Cardiac muscle cell (in vitro differentiated cells and primary cell): ENCODE data around the gene YES1. TPM values are rescaled to one million over a fixed set of nuclear protein-coding genes. Genes with fewer than 3 reads are reported as not detected.

Source experiments
- DNase-seq, 2 donors: peaks; one replicate each; pipeline versions ENCODE4 v3.0.0 to v3.0.0-alpha.2; 2010 to 2017; ENCODE audit warnings: low read depth in 1 of 2, low spot score in 1 of 2
- H3K27ac ChIP-seq: fragments of 200-600 bp; sonication (generic); 2 replicates; pipeline ENCODE4 v1.5.1; 2016
- H3K27me3 ChIP-seq: fragments of 200-600 bp; sonication (generic); 2 replicates; pipeline ENCODE4 v1.6.0; 2016; ENCODE audit warnings: control low read depth
- H3K36me3 ChIP-seq: fragments of 200-600 bp; sonication (generic); 2 replicates; pipeline ENCODE4 v1.5.1; 2016; ENCODE audit warnings: control low read depth
- H3K4me1 ChIP-seq: fragments of 200-600 bp; sonication (generic); 2 replicates; pipeline ENCODE4 v1.8.1; 2017; ENCODE audit warnings: low read depth, mild to moderate bottlenecking, mixed run types
- H3K4me3 ChIP-seq: fragments of 200-600 bp; sonication (generic); 2 replicates; pipeline ENCODE4 v1.5.1; 2016; ENCODE audit warnings: mild to moderate bottlenecking
- H3K9me3 ChIP-seq: fragments of 200-600 bp; sonication (generic); 2 replicates; pipeline ENCODE4 v1.5.1; 2017; ENCODE audit warnings: low read depth, mild to moderate bottlenecking, control low read depth
- polyA plus RNA-seq: library from polyadenylated mRNA; unstranded; fragments of >200 nt; fragmentation: Nextera tagmentation; extraction: Ambion mirVana; gene quantifications from 2 replicates; pipeline ENCODE4 v1.2.1, GENCODE V29; 2016
- total RNA-seq: library from RNA; depleted of rRNA; stranded (reverse); fragments of >200 nt; gene quantifications from 2 replicates; pipeline ENCODE4 v1.2.3, GENCODE V29; 2016
- TF ChIP-seq, protein P1 (sequence below): IDR thresholded peaks from 2 replicates; pipeline ENCODE4 v1.5.1; 2012; ENCODE audit warnings: low read depth, mild to moderate bottlenecking, low read length

The YES1 gene
- total and polyA plus RNA-seq, 2 experiments from 2014 or later: 18.5 to 96.0 TPM

DNA sequence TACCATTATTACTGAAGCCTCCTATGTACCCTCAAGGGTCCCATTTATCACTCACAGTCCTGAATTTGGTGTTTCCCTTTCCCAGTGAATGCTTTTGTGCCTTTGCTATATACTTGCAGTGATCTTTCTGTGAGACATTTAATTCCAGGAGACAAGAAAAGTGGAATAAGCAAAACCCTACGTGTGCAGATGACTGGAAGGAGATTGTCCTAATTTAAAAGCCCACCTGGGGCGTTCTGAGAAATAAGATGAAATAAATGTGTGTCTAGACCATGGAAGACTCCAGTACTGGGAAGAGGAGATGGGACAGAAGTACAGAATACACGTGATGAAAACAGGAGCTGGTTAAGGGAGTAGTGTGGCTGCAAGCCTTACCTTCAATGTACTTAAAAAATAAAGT, 135.3 kb downstream of the YES1 start:
- Histone ChIP-seq H3K9me3 (no peaks in the 10 kb centered on the region), H3K27me3 (no peaks in the 10 kb centered on the region), H3K4me1 (no peaks in the 10 kb centered on the region), H3K27ac (no peak overlapping the region), H3K4me3 (no peak overlapping the region), H3K36me3 (peaks cover 17% of the 10 kb centered on the region)
- TF ChIP-seq, protein P1, sequence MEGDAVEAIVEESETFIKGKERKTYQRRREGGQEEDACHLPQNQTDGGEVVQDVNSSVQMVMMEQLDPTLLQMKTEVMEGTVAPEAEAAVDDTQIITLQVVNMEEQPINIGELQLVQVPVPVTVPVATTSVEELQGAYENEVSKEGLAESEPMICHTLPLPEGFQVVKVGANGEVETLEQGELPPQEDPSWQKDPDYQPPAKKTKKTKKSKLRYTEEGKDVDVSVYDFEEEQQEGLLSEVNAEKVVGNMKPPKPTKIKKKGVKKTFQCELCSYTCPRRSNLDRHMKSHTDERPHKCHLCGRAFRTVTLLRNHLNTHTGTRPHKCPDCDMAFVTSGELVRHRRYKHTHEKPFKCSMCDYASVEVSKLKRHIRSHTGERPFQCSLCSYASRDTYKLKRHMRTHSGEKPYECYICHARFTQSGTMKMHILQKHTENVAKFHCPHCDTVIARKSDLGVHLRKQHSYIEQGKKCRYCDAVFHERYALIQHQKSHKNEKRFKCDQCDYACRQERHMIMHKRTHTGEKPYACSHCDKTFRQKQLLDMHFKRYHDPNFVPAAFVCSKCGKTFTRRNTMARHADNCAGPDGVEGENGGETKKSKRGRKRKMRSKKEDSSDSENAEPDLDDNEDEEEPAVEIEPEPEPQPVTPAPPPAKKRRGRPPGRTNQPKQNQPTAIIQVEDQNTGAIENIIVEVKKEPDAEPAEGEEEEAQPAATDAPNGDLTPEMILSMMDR: no peak
- DNase-seq: no peak

DNA sequence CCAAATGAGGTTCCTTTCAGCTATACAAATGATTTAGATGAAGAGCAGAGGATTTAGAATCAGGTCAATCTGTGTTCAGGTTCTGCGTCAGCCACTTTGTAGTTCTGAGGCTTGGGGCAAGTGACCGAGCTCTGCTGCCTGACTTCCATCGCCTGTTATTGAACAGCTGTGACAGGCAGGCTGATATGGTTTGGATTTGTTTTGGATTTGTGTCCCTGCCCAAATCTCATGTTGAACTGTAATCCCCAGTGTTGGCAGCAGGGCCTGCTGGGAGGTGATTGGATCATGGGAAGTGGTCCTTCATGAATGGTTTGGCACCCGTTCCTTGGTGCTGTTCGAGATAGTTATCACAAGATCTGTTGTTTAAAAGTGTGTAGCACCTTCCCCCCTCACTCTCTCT, 136.0 kb downstream of the YES1 start:
- Histone ChIP-seq H3K4me3 (no peak overlapping the region), H3K9me3 (no peaks in the 10 kb centered on the region), H3K36me3 (peaks cover 24% of the 10 kb centered on the region), H3K27ac (no peak overlapping the region), H3K27me3 (no peaks in the 10 kb centered on the region), H3K4me1 (no peaks in the 10 kb centered on the region)
- DNase-seq: no peak
- TF ChIP-seq, protein P1: no peak

DNA sequence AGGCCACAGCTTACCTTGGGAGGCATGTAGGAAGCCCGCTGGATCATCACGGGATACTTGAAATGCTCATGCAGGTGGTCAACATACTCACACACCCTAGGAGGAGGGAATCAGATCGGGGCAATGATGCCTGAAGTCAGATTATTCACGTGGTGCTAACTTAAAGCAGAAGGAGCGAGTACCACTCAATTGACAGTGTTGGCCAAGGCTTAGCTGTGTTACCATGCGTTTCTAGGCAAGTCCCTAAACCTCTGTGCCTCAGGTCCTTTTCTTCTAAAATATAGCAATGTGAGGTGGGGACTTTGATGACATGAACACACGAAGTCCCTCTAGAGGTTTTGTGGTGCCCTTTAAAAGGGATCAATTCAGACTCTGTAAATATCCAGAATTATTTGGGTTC, 136.7 kb downstream of the YES1 start:
- TF ChIP-seq, protein P1: no peak
- Histone ChIP-seq H3K27me3 (no peaks in the 10 kb centered on the region), H3K4me1 (no peaks in the 10 kb centered on the region), H3K36me3 (peaks cover 31% of the 10 kb centered on the region), H3K27ac (no peak overlapping the region), H3K9me3 (no peaks in the 10 kb centered on the region), H3K4me3 (no peak overlapping the region)
- no peak for DNase-seq

DNA sequence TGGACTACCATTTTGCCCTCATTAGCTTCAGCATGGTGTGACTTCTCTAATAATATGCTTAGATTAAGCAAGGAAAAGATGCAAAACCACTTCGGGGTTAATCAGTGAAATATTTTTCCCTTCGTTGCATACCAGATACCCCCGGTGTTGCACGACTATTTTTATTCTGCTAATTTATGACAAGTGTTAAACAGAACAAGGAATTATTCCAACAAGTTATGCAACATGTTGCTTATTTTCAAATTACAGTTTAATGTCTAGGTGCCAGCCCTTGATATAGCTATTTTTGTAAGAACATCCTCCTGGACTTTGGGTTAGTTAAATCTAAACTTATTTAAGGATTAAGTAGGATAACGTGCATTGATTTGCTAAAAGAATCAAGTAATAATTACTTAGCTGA, 138.3 kb downstream of the YES1 start:
- no peaks in the 10 kb centered on the region for H3K4me1 ChIP-seq
- H3K27me3 ChIP-seq: no peaks in the 10 kb centered on the region
- TF ChIP-seq, protein P1: no peak
- no peak overlapping the region for H3K27ac ChIP-seq
- DNase-seq: no peak
- H3K9me3 ChIP-seq: no peaks in the 10 kb centered on the region
- H3K4me3 ChIP-seq: no peak overlapping the region
- H3K36me3 ChIP-seq: peaks cover 41% of the 10 kb centered on the region

DNA sequence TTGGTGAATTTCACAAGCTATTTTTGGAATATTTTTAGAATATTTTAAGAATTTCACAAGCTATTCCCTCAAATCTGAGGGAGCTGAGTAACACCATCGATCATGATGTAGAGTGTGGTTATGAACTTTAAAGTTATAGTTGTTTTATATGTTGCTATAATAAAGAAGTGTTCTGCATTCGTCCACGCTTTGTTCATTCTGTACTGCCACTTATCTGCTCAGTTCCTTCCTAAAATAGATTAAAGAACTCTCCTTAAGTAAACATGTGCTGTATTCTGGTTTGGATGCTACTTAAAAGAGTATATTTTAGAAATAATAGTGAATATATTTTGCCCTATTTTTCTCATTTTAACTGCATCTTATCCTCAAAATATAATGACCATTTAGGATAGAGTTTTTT, 138.7 kb downstream of the YES1 start:
- TF ChIP-seq, protein P1: no peak
- H3K36me3 ChIP-seq: peaks cover 41% of the 10 kb centered on the region
- H3K27ac ChIP-seq: no peak overlapping the region
- no peaks in the 10 kb centered on the region for H3K27me3 ChIP-seq
- no peaks in the 10 kb centered on the region for H3K4me1 ChIP-seq
- H3K9me3 ChIP-seq: no peaks in the 10 kb centered on the region
- no peak for DNase-seq
- H3K4me3 ChIP-seq: no peak overlapping the region

Other genes with a start within 250 kb of the YES1 start
- gene CETN1, start 231.9 kb downstream of the YES1 start, total RNA-seq: not detected in 2 replicates
- gene CETN1, start 231.9 kb downstream of the YES1 start, polyA plus RNA-seq: not detected in 2 replicates
- 1.7 and 9.9 TPM in 2 replicates for gene CLUL1, start 215.3 kb downstream of the YES1 start, total RNA-seq
- 0.21 and 3.1 TPM in 2 replicates for gene CLUL1, start 215.3 kb downstream of the YES1 start, polyA plus RNA-seq
- gene TYMS, start 154.6 kb downstream of the YES1 start, total RNA-seq: 55.5 and 86.5 TPM in 2 replicates
- 177 and 231 TPM in 2 replicates for gene TYMS, start 154.6 kb downstream of the YES1 start, polyA plus RNA-seq
- 35.2 and 66.7 TPM in 2 replicates for gene ENOSF1, start 99.6 kb downstream of the YES1 start, total RNA-seq
- 72.0 and 72.9 TPM in 2 replicates for gene ENOSF1, start 99.6 kb downstream of the YES1 start, polyA plus RNA-seq
- gene ADCYAP1, start 92.6 kb upstream of the YES1 start, total RNA-seq: 0.04 TPM in 1 of 2 replicates, not detected in the other
- not detected in 2 replicates for gene ADCYAP1, start 92.6 kb upstream of the YES1 start, polyA plus RNA-seq